ENCODE results near the gene PGLYRP4.
A peak's percentile ranks its signal among the peaks of the same experiment; 100 is the strongest.

Gene PGLYRP4

GRCh38 chr1:153288634-153289275, 59.9 kb downstream of the PGLYRP4 start:
- peak; percentile 69 for DNase-seq (ENCODE audit: low spot score)
